HG02938 (cell line): ENCODE results near the gene BUD13.
"Not testable (repeated sequence)": the region's sequence is repeated elsewhere in the genome, so short reads cannot be mapped to it uniquely, and the experiment has no call there.

Experiments used
- ATAC-seq: cut with Tn5 transposase; IDR thresholded peaks from one replicate; pipeline ENCODE4 v1.9.1; 2021; ENCODE audit warnings: mild to moderate bottlenecking, moderate library complexity; ENCODE audit not compliant: unreplicated experiment

The BUD13 gene

GRCh38 chr11:116772443-116773202, at the start of gene BUD13:
TSS of gene BUD13 (minus strand) at chr11:116772987. CDS start at chr11:116772964, 23 bp downstream.
- peak; percentile 77 for ATAC-seq

- ATAC-seq = no peak
These were observed 49.8 kb upstream of the BUD13 start for GRCh38 chr11:116822575-116822974.

GRCh38 chr11:116821050-116821918, 48.5 kb upstream of the BUD13 start:
- ATAC-seq = no peak

GRCh38 chr11:116819049-116819448, 46.3 kb upstream of the BUD13 start:
- ATAC-seq = no peak

- ATAC-seq = no peak
These were observed 41.7 kb upstream of the BUD13 start for GRCh38 chr11:116814502-116814901.

GRCh38 chr11:116813781-116814471, 41.1 kb upstream of the BUD13 start:
- ATAC-seq = no peak

- ATAC-seq = no peak
These were observed 40.4 kb upstream of the BUD13 start for GRCh38 chr11:116813170-116813569.

GRCh38 chr11:116812109-116812508, 39.3 kb upstream of the BUD13 start:
- no peak for ATAC-seq

- no peak for ATAC-seq
These were observed 38.4 kb upstream of the BUD13 start for GRCh38 chr11:116811194-116811593.

- no peak for ATAC-seq
These were observed 35.7 kb upstream of the BUD13 start for GRCh38 chr11:116808262-116809175.

GRCh38 chr11:116807601-116808261, 34.9 kb upstream of the BUD13 start:
- ATAC-seq = no peak

- ATAC-seq = no peak
These were observed 31.2 kb upstream of the BUD13 start for GRCh38 chr11:116804001-116804400.

- not testable (repeated sequence) for ATAC-seq
These were observed 28.9 kb upstream of the BUD13 start for GRCh38 chr11:116801662-116802061.

GRCh38 chr11:116800610-116801009, 27.8 kb upstream of the BUD13 start:
- no peak for ATAC-seq

GRCh38 chr11:116798368-116798767, 25.6 kb upstream of the BUD13 start:
- no peak for ATAC-seq

GRCh38 chr11:116797816-116798215, 25.0 kb upstream of the BUD13 start:
- ATAC-seq = no peak

GRCh38 chr11:116796548-116796947, 23.8 kb upstream of the BUD13 start:
- no peak for ATAC-seq

- no peak for ATAC-seq
These were observed 22.1 kb upstream of the BUD13 start for GRCh38 chr11:116794851-116795250.

GRCh38 chr11:116793772-116794097, 20.9 kb upstream of the BUD13 start:
- ATAC-seq = no peak
